Effector CD8-positive, alpha-beta T cell (primary cell): ENCODE results near the gene ZNF611.
"Not testable (repeated sequence)": the region's sequence is repeated elsewhere in the genome, so short reads cannot be mapped to it uniquely, and the experiment has no call there.

Experiments used
- DNase-seq: peaks from one replicate; lab custom pipeline; 2025; lab: John Stamatoyannopoulos, UW
- total RNA-seq, 4 experiments: gene quantifications; one replicate each; lab custom pipeline; 2026; lab: John Stamatoyannopoulos, UW

The ZNF611 gene
- total RNA-seq = 36.2 to 77.2 (median 51.6) reads per million in 4 experiments

DNA sequence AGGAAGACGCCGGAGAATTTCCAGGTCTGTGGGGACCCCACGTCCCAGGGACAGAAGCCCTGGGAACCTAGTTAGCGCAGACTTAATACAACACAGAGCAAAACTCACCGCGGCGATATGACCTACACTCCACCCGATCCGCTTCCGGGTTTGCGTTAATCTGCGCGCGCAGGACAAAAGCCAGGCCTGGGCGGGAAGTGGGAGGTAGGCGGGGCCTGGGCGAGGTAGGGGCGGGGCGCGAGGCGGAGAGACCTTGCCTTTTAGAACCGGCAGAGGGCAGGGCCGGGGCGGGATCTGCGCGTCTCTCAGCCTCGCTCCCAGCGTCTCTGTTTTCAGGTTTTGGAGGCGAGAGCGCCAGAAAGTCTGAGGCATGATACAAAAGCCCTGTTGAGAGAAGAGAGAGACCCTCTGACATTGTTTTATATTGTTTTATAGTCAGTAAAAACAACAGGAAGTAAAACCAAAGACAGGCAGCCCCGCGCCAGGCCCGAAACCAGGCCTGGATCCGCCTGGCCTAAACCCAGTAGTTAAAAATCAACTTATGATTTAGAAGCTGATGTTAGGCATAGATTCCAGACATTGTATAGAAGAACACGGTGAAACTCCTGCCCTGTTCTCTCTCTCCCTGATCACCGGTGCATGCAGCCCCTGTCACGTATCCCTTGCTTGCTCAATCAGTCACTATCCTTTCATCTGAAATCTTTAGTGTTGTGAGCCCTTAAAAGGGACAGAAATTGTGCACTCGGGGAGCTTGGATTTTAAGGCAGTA lies at the start of gene ZNF611:
TSS of gene ZNF611 (minus strand) at position 152 of the 769 bp plus-strand sequence. CDS start 19,150 bp downstream, outside the sequence.
- DNase-seq = peak; percentile 99

DNA sequence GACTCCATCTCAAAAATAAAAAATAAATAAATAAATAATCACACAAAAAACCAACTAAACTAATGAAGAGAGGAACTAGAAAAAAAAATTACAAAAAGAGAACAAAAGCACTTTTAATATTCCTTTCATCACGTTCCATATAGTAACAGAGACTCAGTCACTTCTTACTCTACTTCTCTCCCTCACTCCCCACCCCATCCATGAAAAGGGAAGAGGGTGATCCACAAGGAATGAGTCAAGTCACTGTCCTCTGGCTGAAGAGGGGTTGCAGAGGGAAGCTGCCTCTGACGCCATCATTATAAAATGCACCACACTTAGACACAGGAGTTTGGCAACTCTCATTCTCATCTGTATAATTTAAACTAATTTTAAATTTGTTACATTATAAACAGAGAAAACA lies 48.0 kb upstream of the ZNF611 start:
- DNase-seq = not testable (repeated sequence)

DNA sequence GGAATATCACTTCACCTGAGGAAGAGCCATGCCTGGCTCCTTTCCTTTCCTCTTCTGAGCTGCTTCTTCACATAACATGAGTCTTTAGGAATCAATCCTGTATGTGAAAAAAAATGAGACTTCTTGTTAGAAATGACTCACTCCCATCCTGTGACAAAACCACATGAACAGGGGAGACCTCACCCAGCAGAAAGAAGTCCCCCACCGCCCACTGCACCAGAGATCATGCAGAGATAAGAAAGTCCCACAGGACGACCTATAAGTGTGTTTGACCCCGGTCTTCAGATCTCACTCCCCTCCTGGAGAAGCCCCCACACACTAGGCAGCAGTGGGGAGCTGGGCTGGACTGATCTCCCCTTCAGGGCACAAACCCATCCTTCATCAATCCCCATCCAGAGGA lies 44.0 kb upstream of the ZNF611 start:
- DNase-seq = no peak

DNA sequence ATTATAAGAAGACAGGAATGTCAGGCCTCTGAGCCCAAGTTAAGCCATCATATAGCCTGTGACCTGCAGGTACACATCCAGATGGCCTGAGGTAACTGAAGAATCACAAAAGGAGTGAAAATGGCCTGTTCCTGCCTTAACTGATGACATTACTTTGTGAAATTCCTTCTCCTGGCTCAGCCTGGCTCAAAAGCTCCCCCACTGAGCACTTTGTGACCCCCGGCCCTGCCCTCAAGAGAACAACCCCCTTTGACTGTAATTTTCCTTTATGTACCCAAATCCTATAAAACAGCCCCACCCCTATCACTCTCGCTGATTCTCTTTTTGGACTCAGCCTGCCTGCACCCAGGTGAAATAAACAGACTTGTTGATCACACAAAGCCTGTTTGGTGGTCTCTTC lies 21.6 kb upstream of the ZNF611 start:
- not testable (repeated sequence) for DNase-seq

DNA sequence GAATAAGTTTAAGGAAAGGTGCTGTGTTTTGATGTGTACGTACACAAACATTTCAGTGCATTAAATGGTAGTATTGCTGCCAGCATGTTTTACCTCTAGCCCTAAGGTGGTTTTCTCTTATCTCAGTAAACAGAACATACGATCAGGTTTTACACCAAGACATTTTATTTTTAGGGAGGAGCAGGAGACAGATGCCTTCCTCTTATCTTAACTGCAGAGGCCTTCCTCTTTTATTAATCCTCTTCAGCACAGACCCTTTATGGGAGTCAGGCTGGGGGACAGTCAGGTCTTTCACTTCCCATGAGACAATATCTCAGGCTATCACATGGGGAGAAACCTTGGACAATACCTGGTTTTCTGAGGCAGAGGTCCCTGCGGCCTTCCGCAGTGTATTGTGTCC lies 14.9 kb upstream of the ZNF611 start:
- no peak for DNase-seq

DNA sequence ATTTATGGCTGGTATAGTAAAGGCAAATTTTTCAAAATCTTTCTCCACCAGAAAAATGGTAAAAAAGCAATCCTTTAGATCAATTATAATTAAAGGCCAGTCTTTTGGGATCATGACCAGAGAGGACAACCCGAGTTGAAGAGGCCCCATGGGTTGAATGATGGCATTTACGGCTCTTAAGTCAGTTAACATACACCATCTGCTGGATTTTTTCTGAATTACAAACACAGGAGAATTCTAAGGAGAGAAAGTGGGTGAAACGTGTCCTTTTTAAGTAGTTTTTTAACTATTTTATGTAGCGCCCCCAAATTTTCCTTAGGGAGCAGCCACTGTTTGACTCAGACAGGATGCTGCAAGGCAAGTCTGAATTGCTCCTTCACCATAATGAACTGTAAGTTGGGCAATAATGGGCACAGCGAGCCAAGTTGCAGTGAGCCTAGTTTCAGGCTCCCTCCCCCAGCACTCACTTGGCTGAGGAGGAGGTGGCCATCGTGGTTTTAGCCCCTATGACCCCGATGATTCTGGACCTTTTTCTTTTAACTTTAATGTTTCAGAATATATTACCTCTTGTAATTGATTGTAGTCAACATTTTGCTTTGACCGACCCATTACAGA lies 13.6 kb upstream of the ZNF611 start:
- no peak for DNase-seq

DNA sequence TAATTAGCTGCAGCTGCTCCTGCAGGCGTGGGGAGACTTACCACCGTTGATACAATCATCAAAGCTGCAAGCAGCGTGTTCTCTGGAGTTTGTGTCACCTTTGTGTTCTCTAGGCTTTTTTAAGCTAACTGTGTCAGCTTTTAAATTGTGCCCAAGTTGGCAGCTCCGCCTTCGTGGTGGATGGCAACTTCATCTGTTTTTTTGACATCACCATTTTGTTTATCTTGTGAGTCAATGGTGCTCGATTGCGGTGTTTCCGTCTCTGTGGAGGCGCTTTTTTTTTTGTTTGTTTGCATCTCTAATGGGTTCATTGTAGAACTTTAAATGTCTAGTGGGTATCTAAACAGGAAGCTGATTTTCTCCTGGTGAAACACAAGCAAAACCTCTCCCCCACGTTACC lies 11.1 kb upstream of the ZNF611 start:
- not testable (repeated sequence) for DNase-seq

DNA sequence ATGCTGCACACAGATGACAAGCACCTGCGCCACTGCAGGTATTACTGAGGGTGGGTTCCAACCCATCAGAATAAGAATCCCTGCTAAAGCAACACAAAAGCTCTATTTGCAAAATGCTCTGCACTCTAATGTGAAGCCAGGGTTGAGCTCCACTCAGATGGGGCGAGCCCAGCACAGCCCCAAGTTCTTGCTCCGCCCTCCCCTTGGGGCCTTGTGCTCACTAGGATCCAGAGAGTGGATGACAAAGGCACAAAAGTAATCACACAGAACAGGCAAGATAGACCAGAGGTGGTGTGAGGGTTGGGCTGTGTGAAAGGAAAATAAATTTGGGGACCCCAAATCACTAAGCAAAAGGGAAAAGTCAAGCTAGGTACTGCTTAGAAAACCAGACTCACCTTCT lies 8.2 kb upstream of the ZNF611 start:
- DNase-seq = no peak

DNA sequence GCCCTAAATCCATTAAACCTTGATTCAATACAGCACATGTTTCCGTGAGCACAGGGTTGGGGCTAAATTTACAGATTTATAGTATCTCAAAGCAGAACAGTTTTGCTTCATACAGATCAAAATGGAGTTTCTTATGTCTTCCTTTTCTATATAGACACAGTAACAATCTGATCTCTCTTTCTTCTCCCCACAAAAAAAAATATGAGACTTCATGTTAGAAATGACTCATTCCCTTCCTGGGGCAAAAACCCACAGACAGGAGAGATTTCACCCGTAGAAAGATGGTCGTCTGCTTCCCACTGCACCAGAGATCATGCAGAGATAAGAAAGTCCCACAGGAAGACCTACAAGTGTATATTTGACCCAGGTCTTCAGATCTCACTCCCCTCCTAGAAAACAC lies 7.7 kb upstream of the ZNF611 start:
- DNase-seq = no peak

DNA sequence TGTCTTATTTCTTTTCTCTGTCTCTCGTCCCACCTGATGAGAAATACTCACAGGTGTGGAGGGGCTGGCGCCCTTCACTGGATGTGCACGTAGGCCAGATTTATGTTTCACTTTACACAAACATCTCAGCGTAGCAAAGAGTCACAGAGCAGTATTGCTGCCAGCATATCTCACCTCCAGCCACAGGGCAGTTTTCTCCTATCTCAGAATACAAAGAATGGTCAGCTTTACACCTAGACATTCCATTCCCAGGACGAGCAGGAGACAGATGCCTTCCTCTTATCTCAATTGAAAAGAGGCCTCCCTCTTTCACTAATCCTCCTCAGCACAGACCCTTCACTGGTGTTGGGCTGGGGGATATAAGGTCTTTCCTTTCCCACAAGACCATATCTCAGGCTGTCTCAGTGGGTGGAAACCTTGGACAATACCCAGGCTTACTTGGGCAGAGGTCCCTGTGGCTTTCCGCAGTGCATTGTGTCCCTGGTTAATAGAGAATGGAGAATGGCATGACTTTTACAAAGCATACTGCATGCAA lies 7.2 kb upstream of the ZNF611 start:
- no peak for DNase-seq

DNA sequence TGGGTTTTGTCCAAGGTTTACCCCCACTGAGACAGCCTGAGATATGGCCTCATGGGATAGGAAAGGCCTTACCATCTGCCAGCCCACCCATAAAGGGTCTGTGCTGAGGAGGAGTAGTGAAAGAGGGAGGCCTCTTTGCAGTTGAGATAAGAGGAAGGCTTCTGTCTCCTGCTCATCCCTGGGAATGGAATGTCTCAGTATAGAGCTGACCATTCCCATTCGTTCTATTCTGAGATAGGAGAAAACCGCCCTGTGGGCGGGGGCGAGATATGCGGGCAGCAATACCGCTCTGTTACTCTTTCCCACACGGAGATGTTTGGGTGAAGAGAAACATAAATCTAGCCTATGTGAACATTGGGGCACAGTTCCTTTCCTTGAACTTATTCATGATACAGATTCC lies 6.5 kb upstream of the ZNF611 start:
- DNase-seq = not testable (repeated sequence)

DNA sequence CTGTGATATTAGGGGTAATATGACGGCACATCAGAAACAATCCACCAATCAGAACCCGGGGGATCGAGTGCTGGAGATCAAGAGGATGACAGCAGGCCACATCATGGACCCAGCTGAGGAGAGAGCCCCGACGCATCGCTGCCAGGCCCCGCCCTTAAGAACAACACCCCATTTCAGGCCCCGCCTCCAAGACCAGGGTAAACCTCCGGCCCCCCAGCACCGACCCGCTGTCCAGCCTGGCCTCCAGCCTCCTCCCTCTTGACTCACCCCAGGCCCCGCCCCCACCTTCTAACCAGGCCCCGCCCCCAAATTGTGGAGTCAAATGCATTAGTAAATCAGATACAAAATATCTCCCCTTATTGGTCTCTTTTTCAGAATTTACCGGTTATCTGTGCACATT lies 4.7 kb upstream of the ZNF611 start:
- DNase-seq = no peak

DNA sequence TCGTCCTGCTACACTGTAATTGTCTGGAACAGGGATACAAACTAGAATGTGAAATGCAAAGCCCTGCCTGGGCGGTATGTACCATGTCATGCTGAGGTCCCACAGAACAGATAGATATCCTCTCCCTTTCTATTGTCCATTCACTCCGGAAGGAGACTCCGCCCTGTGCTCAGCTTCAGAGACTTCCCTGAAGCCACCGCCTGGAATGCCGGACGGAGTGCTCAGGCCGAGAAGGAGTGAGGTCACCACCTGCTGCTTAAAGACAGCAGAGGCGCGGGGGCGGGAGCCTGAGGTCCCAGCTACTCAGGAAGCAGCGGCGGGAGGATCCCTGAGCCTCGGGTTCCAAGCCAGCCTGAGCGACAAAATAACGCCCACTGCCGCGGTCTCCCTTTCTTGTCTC lies 890 bp upstream of the ZNF611 start:
- DNase-seq = no peak

DNA sequence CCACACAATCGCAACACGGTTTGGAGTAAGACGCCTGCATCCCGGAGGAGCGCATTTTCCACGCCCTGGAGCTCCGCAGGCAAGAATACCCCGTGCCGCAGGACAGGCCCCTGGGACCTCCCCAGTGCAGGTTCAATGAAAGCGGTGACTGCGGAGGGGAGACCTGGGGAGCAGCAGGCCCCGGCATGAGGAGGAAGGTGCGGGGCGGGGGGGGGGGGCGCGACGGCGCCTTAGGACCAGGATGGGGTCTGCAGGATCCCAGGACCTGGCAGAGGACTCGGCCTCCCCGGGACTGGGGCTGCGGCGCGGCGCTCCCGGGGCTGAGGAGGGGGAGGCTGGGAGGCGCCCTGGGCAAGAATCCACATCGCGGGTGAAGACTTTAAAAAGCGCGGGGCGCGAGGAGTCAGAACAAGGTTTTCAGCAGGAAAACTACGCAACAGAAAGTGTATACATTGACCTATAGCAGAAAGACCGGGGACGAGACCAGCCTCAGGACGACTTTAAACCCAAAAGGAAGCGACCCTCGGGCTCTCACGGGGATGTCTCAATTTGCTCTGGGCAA lies 432 bp downstream of the ZNF611 start:
- DNase-seq = no peak

DNA sequence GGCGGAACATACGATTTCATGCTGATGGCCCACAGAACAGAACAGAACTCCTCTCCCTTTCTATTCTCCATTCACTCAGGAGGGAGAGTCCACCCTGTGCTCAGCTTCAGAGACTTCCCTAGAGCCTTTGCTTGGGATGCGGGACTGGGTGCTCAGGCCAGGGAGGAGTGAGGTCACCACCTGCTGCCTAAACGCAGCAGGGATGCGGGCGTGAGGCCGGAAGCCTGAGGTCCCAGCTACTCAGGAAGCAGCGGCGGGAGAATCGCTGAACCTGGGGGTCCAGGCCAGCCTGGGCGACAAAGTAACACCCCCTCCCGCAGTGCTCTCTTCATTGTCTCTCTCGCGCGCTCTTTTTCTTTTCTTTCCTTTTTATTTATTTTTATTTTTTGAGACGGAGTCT lies 8.8 kb downstream of the ZNF611 start:
- not testable (repeated sequence) for DNase-seq

DNA sequence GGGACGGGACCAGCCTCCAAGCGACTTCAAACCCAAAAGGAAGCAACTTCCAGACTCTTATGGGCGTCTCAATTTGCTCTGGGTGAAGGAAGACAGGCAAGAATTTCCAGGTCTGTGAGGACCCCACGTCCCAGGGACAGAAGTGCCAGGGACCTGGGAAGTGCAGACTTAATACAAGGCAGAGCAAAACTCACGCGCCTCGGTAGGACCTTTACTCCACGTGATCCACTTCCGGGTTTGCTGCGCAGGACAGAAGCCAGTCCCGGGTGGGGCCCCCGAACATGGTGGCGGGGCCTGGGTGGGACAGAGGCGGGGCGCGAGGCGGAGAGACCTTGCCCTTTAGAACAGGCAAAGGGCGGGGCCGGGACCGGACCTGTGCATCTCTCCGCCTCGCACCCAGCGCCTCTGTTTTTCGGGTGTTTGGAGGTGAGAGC lies 9.3 kb downstream of the ZNF611 start:
- no peak for DNase-seq

DNA sequence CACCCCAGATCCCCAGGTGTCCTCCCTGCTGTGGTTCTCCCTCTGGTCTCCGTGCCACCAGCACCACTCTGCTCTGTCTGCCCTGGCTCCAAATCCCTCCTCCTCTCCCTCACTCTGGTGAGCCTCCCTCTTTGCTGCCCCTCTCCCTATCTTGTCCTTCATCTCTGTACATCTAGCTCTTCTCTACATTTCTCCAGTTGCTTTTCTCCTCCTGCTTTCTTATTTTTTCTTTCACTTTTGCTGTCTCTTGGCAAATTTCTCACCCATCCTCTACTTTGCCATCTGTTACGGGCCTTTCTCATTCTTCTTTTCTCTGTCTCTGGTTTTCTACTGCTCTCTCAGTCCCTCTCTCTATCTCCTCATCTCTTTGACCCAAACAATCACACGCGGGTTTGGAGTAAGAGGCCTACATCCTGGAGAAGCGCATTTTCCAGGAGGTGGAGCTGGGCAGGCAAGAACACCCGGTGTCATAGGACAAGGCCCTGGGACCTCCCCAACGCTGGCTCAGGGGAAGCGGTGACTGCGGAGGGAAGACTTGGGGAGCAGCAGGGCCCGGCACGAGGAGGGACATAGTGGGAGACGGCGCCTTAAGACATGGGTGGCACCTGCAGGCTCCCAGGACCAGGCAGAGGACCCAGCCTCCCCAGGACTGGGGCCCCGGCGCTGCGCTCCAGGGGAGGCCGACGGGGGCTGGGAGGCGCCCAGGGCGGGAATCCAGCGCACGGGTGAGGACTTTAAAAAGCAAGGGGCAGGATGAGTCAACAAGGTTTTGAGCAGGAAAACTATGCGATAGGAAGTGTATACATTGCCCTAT lies 9.9 kb downstream of the ZNF611 start:
- DNase-seq = no peak

DNA sequence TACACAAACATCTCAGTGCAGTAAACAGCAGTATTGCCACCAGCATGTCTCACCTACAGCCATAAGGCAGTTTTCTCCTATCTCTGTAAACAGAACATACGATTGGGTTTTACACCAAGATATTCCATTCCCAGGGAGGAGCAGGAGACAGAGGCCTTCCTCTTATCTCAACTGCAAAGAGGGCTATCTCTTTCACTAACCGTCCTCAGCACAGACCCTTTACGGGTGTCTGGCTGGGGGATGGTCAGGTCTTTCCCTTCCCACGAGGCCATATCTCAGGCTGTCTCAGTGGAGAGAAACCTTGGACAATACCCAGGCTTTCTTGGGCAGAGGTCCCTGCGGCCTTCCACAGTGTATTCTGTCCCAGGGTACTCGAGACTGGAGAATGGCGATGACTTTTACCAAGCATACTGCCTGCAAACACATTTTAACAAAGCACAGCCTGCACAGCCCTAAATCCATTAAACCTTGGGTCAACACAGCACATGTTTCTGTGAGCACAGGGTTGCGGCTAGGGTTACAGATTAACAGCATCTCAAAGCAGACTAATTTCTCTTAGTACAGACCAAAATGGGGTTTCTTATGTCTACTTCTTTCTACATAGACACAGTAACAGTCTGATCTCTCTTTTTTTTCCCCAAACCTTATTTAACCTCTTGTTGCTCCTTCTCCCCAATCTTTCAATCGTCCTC lies 10.8 kb downstream of the ZNF611 start:
- not testable (repeated sequence) for DNase-seq

DNA sequence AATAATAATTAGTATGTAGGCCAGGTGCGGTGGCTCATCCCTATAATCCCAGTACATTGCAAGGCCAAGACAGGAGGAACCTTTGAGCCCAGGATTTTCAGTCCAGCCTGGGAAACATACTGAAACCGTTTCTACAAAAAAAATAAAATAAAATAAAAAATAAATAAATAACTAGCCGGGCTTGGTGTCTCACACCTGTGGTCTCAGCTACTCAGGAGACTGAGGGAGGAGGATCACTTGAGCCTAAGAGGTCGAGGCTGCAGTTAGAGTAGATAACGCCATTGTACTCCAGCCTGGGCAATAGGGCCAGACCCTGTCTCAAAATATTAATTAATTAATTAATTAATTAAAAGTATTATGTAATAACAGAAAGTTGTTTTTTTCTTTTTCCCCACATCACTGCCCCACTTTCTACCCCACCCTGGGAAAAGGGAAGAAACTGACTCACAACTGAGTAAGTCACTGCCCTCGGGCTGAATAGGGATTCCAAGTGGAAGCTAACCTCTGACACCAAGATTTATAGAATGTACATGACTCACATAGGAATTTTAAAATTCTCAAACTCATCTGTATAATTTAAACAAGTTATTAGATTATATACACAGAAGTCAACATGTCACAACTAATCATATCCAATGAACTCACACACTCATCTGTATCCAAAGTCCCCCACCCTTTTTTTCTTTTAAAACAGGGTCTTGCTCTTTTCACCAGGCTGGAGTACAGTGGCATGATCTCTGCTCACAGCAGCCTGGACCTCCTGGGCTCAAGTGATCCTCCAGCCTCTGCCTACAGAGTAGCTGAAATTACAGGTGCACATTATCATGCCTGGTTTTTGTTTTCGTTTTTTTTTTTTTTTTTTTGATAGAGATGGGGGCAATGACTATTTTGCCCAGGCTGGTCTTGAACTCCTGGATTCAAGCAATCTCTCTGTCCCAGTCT lies 12.5 kb downstream of the ZNF611 start:
- no peak for DNase-seq

DNA sequence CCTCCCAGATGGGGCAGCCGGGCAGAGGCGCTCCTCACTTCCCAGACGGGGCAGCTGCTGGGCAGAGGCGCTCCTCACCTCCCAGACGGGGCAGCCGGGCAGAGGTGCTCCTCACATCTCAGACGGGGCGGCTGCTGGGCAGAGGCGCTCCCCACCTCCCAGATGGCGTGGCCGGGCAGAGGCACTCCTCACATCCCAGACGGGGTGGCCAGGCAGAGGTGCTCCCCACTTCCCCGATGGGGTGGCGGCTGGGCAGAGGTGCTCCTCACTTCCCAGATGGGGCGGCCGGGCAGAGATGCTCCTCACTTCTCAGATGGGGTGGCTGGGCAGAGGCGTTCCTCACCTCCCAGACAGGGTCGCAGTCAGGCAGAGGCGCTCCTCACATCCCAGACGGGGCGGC lies 14.3 kb downstream of the ZNF611 start:
- DNase-seq = not testable (repeated sequence)
